Stimulated activated CD8-positive, alpha-beta memory T cell treated with anti-CD3 and anti-CD28 coated beads, Interleukin-15, amount 100 ng/mL, for 24 hours (primary cell): ENCODE data around the gene CFAP97D2.
"Not testable (repeated sequence)": the region's sequence is repeated elsewhere in the genome, so short reads cannot be mapped to it uniquely, and the experiment has no call there.

Experiments used
- DNase-seq: peaks from one replicate; pipeline ENCODE4 v3.0.0-alpha.2; 2020; ENCODE audit warnings: low read depth

Gene CFAP97D2

GRCh38 chr13:114158869-114159666, 20.0 kb upstream of the CFAP97D2 start:
- not testable (repeated sequence) for DNase-seq

GRCh38 chr13:114161028-114161556, 18.0 kb upstream of the CFAP97D2 start:
- no peak for DNase-seq

- DNase-seq: no peak
Observed at GRCh38 chr13:114161644-114162532, 17.2 kb upstream of the CFAP97D2 start.

GRCh38 chr13:114162533-114162922, 16.5 kb upstream of the CFAP97D2 start:
- no peak for DNase-seq

GRCh38 chr13:114164053-114164452, 15.0 kb upstream of the CFAP97D2 start:
- DNase-seq: no peak

- DNase-seq: no peak
Observed at GRCh38 chr13:114164681-114165429, 14.2 kb upstream of the CFAP97D2 start.

- DNase-seq: no peak
Observed at GRCh38 chr13:114166381-114167131, 12.5 kb upstream of the CFAP97D2 start.

GRCh38 chr13:114167426-114167825, 11.6 kb upstream of the CFAP97D2 start:
- DNase-seq: no peak

- no peak for DNase-seq
Observed at GRCh38 chr13:114167885-114168284, 11.2 kb upstream of the CFAP97D2 start.

- no peak for DNase-seq
Observed at GRCh38 chr13:114173272-114173671, 5.8 kb upstream of the CFAP97D2 start.

GRCh38 chr13:114173745-114174144, 5.3 kb upstream of the CFAP97D2 start:
- DNase-seq: no peak

- no peak for DNase-seq
Observed at GRCh38 chr13:114174529-114174961, 4.5 kb upstream of the CFAP97D2 start.

GRCh38 chr13:114176359-114176902, 2.6 kb upstream of the CFAP97D2 start:
- not testable (repeated sequence) for DNase-seq

- DNase-seq: no peak
Observed at GRCh38 chr13:114177245-114178010, 1.6 kb upstream of the CFAP97D2 start.

GRCh38 chr13:114185182-114185971, 6.3 kb downstream of the CFAP97D2 start:
- no peak for DNase-seq

- no peak for DNase-seq
Observed at GRCh38 chr13:114194853-114195252, 15.8 kb downstream of the CFAP97D2 start.

GRCh38 chr13:114196629-114197028, 17.6 kb downstream of the CFAP97D2 start:
- DNase-seq: no peak

- no peak for DNase-seq
Observed at GRCh38 chr13:114198556-114198955, 19.5 kb downstream of the CFAP97D2 start.

GRCh38 chr13:114199526-114199925, 20.5 kb downstream of the CFAP97D2 start:
- not testable (repeated sequence) for DNase-seq
